Left kidney (tissue), 8 donors: ENCODE results near the gene SULT1C2. TPM values are rescaled to one million over a fixed set of nuclear protein-coding genes. Genes with fewer than 3 reads are reported as not detected.
"Not testable (repeated sequence)": the region's sequence is repeated elsewhere in the genome, so short reads cannot be mapped to it uniquely, and the experiment has no call there.

ENCODE experiments used
- DNase-seq: peaks from one replicate; pipeline ENCODE4 v3.0.0-alpha.2; 2013
- long read RNA-seq, 8 donors: transcript quantifications; one replicate each; lab custom pipeline, GENCODE V29; 2026
- polyA plus RNA-seq: library from polyadenylated mRNA; unstranded; fragments of 120-200 nt; gene quantifications from one replicate; pipeline ENCODE4 v1.2.1, GENCODE V29; 2013; ENCODE audit not compliant: insufficient read length

SULT1C2 gene
- 89.6 TPM for polyA plus RNA-seq
- long read RNA-seq, donor 1, full-length matches to known transcripts: 7 of 22 reads
- long read RNA-seq, donor 1, partial matches to known transcripts: 15 of 22 reads
- long read RNA-seq, donor 1, other reads (novel, unspliced or antisense): 0 of 22 reads
- long read RNA-seq, donor 2, full-length matches to known transcripts: 15 of 22 reads
- long read RNA-seq, donor 2, partial matches to known transcripts: 7 of 22 reads
- long read RNA-seq, donor 2, other reads (novel, unspliced or antisense): 0 of 22 reads
- long read RNA-seq, donor 3, full-length matches to known transcripts: 6 of 13 reads
- long read RNA-seq, donor 3, partial matches to known transcripts: 7 of 13 reads
- long read RNA-seq, donor 3, other reads (novel, unspliced or antisense): 0 of 13 reads
- long read RNA-seq, donor 4, full-length matches to known transcripts: 2 of 2 reads
- long read RNA-seq, donor 4, partial matches to known transcripts: 0 of 2 reads
- long read RNA-seq, donor 4, other reads (novel, unspliced or antisense): 0 of 2 reads
- long read RNA-seq, donor 5, full-length matches to known transcripts: 28 of 62 reads
- long read RNA-seq, donor 5, partial matches to known transcripts: 34 of 62 reads
- long read RNA-seq, donor 5, other reads (novel, unspliced or antisense): 0 of 62 reads
- long read RNA-seq, donor 6, partial matches to known transcripts: 0 of 4 reads
- long read RNA-seq, donor 6, other reads (novel, unspliced or antisense): 0 of 4 reads
- long read RNA-seq, donor 7, full-length matches to known transcripts: 20 of 48 reads
- long read RNA-seq, donor 7, partial matches to known transcripts: 28 of 48 reads
- long read RNA-seq, donor 7, other reads (novel, unspliced or antisense): 0 of 48 reads
- long read RNA-seq, donor 8, full-length matches to known transcripts: 11 of 16 reads
- long read RNA-seq, donor 8, partial matches to known transcripts: 5 of 16 reads
- long read RNA-seq, donor 8, other reads (novel, unspliced or antisense): 0 of 16 reads

GRCh38 chr2:108288534-108289106 lies at the start of gene SULT1C2:
SULT1C2 (plus strand) TSS chr2:108288895; CDS start chr2:108293668, 4,773 bp downstream.
- peak; percentile 90 for DNase-seq

GRCh38 chr2:108239786-108240185 lies 48.9 kb upstream of the SULT1C2 start, which contains the start of gene SULT1C3:
SULT1C3 (plus strand) TSS chr2:108239968; CDS start chr2:108247195, 7,227 bp downstream.
- no peak for DNase-seq

- DNase-seq: no peak
Measured at GRCh38 chr2:108240966-108241365, 47.7 kb upstream of the SULT1C2 start.

GRCh38 chr2:108243566-108243965 lies 45.1 kb upstream of the SULT1C2 start:
- no peak for DNase-seq

DNA sequence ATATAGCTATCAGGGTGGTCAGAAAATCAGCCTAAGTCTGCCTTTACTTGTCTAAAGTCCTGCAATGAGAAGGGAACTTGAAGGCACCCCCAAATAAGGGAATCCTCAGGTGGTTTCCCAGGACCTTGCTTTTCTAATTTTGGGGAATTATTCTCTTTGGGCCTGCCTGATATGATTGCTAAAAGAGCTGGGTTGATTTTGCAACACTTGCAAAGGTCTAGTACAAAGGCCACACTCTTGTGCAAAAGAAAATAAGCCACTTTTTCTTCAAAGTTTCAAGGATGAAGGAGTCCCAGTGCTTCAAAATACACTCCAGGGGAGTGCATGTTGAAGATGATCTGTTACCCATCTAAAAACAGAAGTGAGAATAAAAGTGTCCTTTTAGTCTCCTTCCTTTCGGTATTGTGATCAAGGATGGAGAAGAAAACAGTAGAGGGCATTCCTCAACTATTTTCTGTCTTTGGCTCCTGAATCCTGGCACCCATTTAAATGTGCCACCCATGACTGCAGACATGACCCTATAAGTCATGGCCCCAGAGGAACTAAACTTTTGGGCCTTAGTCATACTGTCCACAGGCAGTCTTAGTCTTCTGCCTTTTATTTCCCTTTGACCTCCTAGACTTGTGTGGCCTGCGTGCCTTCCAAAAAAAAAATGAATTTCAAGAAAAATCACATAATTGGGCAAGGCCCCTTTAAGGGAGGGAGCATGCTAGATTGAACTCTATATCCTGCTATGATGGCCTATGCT lies 43.9 kb upstream of the SULT1C2 start:
- DNase-seq: no peak

GRCh38 chr2:108253106-108253505 lies 35.6 kb upstream of the SULT1C2 start:
- DNase-seq: no peak

DNA sequence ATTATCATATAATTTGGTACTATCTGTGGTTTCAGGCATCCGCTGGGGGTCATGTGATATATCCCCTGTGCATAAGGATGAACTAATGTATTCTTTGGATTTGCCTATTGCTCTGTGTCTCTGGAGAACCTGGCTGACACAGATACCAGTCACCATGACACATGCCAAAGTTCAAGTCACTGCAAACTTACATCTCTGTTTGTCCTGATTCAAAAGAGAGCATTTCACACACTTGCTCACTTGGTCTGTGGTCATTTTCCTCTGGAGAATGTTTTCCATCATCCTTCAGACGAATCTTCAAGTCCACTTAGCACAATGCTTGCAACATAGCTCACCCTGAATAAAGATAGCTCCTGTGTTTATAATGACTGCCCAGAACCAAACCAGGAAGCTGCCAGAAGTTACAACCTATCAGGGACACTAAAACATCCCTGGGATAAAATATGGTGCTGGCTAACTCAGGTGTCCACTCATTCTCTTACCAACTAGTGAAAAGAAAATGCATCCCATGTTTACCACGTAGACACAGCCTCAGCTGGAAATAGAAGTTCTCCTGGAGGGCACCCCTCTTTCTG lies 30.9 kb upstream of the SULT1C2 start:
- DNase-seq: no peak

DNA sequence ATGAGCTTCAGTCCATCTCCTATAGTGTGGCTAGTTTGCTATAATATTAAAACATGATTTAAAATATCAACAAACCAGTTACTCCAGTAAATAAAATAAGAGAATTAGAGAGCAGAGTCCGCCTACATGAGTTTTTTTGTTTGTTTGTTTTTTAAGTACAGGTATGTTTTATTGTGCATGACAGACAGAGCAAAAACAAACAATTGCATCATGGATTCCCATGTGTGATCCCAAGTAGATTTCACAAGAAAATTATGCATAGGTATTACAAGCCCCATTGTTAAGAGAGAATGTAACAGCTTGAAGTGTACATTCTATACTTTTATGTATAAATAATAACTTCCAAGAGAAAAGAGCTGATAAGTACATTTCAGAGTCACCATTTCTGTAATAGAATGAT lies 27.9 kb upstream of the SULT1C2 start:
- no peak for DNase-seq

DNA sequence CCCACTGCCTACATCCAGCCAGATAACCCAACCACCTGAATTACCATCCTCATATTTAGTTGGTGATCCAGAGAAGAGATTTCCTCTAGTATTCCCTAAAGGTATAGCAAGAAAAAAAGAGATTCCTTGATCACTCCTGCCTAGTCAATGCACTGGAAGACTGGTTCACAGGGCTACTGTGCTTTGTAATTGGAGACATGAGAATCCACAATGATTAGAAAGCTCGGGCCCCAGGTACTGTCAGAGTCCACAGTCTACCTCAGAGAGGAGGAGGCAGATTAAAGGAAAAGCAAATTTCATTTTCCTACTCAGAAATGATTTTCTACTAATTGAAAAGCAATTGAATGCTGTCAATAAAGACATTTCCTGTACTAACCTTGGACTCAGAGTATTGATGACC lies 26.7 kb upstream of the SULT1C2 start:
- DNase-seq: no peak

- no peak for DNase-seq
Measured at GRCh38 chr2:108263401-108263800, 25.3 kb upstream of the SULT1C2 start.

DNA sequence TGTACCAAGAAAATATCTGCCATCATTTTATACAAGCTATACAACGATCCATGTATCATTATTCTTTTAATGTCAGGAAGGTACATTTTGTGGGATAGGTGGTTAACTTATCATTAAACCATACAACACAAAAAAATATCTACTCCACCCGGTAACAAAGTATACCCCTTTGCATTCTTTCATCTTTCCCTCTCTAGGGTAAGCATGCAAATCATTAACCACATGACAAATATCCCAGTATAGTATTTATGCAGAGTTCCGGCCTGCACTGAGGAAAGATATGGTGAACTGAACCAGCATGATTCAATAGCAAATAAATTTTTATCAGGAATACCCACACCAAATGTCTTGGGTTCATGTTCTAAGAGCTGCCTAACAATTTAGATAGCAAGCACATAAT lies 22.5 kb upstream of the SULT1C2 start:
- peak; percentile 14 for DNase-seq

DNA sequence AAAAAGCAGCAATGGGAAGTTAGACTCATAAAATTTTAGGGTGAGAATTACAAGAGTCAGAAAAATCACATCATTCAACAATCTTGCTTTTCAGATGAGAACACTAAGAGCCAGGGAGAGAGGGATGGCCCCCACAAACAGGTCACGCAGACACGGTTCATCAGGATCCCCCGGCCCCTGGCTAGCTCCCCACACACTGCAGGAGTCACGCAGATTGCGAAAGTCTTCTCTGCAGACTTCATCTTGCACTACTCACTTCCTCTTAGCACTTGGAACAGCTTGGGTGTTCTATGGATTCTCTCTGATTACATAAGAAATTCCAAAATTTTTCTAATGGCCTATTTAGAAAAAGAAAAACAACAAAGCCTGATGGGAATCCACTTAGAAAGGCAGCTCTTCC lies 21.6 kb upstream of the SULT1C2 start:
- no peak for DNase-seq

GRCh38 chr2:108268001-108268400 lies 20.7 kb upstream of the SULT1C2 start:
- DNase-seq: no peak

DNA sequence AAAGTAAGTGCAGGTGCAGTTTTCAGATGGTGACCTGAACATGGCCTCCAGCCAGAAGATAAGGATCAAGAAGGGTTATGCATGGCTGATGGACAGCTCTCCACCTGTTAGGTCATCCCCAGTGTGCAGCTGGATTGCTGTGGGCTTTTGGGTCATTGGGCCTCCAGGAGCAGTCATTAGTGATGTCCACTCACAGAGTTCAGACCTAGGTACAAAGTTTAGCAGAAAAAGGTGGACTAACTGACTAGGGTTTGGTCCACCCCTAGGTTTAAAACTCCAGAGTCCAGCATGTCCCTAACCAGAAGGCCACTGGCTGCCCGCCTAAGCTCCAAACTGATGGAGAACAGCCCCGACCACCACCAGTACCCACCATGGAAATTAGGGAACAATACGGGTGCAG lies 18.3 kb upstream of the SULT1C2 start:
- DNase-seq: no peak

GRCh38 chr2:108270768-108271506 lies 17.8 kb upstream of the SULT1C2 start:
- no peak for DNase-seq

GRCh38 chr2:108271691-108272253 lies 16.9 kb upstream of the SULT1C2 start:
- peak; percentile 68 for DNase-seq

- no peak for DNase-seq
Measured at GRCh38 chr2:108278631-108279030, 10.1 kb upstream of the SULT1C2 start.

DNA sequence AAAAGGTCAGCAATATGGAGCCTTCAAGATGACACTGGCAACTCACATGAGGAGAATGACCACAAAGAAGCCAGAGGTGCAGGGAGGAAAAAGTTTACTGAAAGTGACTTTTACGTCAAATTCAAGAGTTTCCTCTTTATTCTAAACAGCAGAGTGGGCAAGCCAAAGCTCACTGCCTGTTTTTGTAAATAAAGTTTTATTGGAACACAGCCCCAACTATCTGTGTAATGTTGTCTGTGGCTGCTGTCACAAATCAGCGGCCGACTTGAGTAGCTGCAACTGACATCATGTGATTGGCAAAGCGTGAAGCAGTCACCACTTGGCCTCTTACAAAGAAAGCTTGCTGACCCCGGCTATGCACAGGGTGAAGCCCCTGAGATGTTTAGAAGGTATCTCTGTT lies 9.2 kb upstream of the SULT1C2 start:
- no peak for DNase-seq

DNA sequence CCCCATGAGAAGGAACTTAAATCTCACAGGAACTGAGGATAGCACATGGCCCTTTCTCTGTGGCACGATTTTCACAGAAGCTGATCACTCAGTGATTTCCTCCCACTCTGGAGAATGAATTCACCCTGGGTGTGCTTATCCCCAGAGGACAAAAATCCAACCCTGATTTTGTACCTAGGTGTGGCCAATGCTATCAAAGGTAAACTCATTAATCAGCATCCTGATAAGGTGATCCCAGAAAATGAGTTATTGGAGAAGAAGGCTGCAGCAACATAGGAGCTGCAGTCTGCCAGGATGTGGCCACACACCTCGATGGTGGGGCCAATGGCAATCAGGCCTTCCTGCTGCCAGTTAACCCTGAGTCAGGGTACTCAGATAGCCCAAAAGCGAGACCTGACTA lies 8.2 kb upstream of the SULT1C2 start:
- DNase-seq: no peak

- DNase-seq: not testable (repeated sequence)
Measured at GRCh38 chr2:108284566-108284965, 4.1 kb upstream of the SULT1C2 start.
